Parathyroid adenoma (tissue), 2 donors: ENCODE measurements around the gene AP5B1.

ENCODE experiments used
- H2AFZ ChIP-seq: fragments of 300-600 bp; sonication (generic); one replicate; pipeline ENCODE4 v1.7.0; 2017; ENCODE audit warnings: antibody characterized with exemption, mild to moderate bottlenecking
- H3K27ac ChIP-seq: fragments of 300-600 bp; sonication (generic); one replicate; pipeline ENCODE4 v1.7.0; 2017
- H3K27me3 ChIP-seq: fragments of 300-600 bp; sonication (generic); one replicate; pipeline ENCODE4 v1.7.0; 2017; ENCODE audit warnings: low read length; ENCODE audit not compliant: control insufficient read depth, insufficient read depth
- H3K36me3 ChIP-seq: fragments of 300-600 bp; sonication (generic); one replicate; pipeline ENCODE4 v1.7.0; 2017; ENCODE audit warnings: low read length; ENCODE audit not compliant: control insufficient read depth, insufficient read depth
- H3K4me1 ChIP-seq: fragments of 300-600 bp; sonication (generic); one replicate; pipeline ENCODE4 v1.7.0; 2017; ENCODE audit warnings: control low read depth
- H3K4me2 ChIP-seq: fragments of 300-600 bp; sonication (generic); one replicate; pipeline ENCODE4 v1.7.0; 2017; ENCODE audit warnings: low read length
- H3K4me3 ChIP-seq: fragments of 300-600 bp; sonication (generic); one replicate; pipeline ENCODE4 v1.7.0; 2017; ENCODE audit warnings: low read depth, low read length
- H3K79me2 ChIP-seq: fragments of 300-600 bp; sonication (generic); one replicate; pipeline ENCODE4 v1.7.0; 2017; ENCODE audit warnings: control low read depth
- H3K9ac ChIP-seq: fragments of 300-600 bp; sonication (generic); one replicate; pipeline ENCODE4 v1.7.0; 2017; ENCODE audit warnings: mild to moderate bottlenecking
- H3K9me3 ChIP-seq: fragments of 300-600 bp; sonication (generic); one replicate; pipeline ENCODE4 v1.7.0; 2017; ENCODE audit warnings: low read length; ENCODE audit not compliant: control insufficient read depth
- CTCF ChIP-seq: fragments of 300-600 bp; sonication (generic); IDR thresholded peaks from one replicate; pipeline ENCODE4 v1.7.0; 2017; ENCODE audit warnings: antibody characterized with exemption, mild to moderate bottlenecking
- donor health status: primary hyperparathyroidism.

The AP5B1 gene

GRCh38 chr11:65785319-65786007 lies 4.7 kb upstream of the AP5B1 start:
- H3K27ac ChIP-seq, result no peak overlapping the region
- no peaks in the 10 kb centered on the region for H3K9me3 ChIP-seq
- TF ChIP-seq CTCF, result no peak
- no peaks in the 10 kb centered on the region for H3K27me3 ChIP-seq
- no peaks in the 10 kb centered on the region for H3K79me2 ChIP-seq
- no peak overlapping the region for H3K9ac ChIP-seq
- no peak overlapping the region for H3K4me2 ChIP-seq
- H3K4me3 ChIP-seq, result no peak overlapping the region
- no peak overlapping the region for H2AFZ ChIP-seq
- peaks cover 17% of the 10 kb centered on the region for H3K4me1 ChIP-seq
- no peaks in the 10 kb centered on the region for H3K36me3 ChIP-seq

DNA sequence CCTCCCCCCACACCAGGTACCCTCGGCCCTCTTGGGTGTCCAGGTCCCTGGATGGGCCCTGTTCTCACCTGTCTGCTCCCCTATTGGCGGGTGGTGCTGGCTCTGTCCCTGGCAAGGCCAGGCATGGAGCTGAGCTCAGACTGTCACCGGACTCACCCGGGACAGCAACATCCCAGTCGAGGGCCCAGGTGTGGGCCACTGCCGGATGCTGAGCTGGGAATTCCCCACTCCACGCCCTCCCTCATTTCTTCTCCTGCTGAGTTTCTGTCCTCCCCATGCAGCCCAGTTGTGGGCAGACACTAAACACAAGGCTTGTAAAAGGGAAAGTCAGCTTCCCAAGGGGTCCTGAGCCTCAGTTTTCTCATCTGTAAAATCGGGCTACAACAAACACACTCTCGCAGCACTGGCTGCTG lies 2.0 kb upstream of the AP5B1 start:
- Histone ChIP-seq H3K4me3 (no peak overlapping the region), H3K9ac (no peak overlapping the region), H3K27me3 (no peaks in the 10 kb centered on the region), H3K36me3 (no peaks in the 10 kb centered on the region), H3K79me2 (no peaks in the 10 kb centered on the region), H3K4me2 (no peak overlapping the region), H2AFZ (no peak overlapping the region), H3K27ac (peak overlapping the region; percentile 88), H3K9me3 (no peaks in the 10 kb centered on the region), H3K4me1 (peaks cover 4% of the 10 kb centered on the region)
- no peak for TF ChIP-seq CTCF

DNA sequence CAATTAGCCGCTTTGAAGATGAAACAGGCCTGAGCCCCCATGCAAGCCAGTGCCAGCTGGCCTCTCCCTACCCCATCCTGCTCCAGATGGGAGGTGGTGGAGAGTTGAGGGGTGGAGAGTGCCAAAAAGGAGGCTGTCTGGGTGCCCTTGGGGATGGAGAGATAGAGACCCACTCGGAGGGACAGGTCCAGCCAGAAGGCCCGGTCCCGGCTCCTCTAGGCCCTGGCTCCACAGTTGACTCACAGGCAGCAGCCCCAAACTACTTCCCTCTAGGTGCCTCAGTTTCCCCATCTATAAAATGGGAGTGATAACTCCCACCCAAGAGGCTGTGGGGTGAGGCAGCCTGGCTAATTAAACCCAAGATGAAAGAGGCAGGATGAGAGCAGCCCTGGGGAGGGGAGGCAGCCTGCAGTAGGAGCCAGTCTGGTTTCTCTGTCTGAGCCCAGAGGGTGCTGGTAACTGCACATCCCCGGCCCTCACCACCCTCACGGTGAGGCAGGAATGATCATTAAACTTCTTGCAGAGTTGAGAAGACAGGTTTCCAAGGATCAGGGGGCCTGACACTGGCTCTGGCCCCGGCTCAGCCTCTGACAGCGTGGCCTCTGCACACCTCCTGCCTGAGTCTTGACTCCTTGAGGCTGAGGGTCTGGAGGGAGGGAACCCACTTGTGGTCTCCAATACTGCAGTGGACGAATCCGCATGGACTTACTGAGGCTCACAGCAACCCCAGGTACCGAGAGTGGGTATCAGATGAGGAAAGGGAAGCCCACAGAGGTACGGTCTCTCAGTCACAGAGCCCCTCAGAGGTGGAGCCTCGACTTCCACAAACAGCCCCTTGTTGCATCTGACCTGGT lies 1.4 kb upstream of the AP5B1 start:
- H3K4me3 ChIP-seq, result peak overlapping the region; percentile 16
- no peaks in the 10 kb centered on the region for H3K27me3 ChIP-seq
- peaks cover 4% of the 10 kb centered on the region for H3K4me1 ChIP-seq
- H3K27ac ChIP-seq, result peak overlapping the region; percentile 88
- TF ChIP-seq CTCF, result no peak
- no peaks in the 10 kb centered on the region for H3K9me3 ChIP-seq
- peak overlapping the region; percentile 66 for H3K4me2 ChIP-seq
- peak overlapping the region; percentile 73 for H2AFZ ChIP-seq
- no peaks in the 10 kb centered on the region for H3K79me2 ChIP-seq
- H3K36me3 ChIP-seq, result no peaks in the 10 kb centered on the region
- H3K9ac ChIP-seq, result no peak overlapping the region

DNA sequence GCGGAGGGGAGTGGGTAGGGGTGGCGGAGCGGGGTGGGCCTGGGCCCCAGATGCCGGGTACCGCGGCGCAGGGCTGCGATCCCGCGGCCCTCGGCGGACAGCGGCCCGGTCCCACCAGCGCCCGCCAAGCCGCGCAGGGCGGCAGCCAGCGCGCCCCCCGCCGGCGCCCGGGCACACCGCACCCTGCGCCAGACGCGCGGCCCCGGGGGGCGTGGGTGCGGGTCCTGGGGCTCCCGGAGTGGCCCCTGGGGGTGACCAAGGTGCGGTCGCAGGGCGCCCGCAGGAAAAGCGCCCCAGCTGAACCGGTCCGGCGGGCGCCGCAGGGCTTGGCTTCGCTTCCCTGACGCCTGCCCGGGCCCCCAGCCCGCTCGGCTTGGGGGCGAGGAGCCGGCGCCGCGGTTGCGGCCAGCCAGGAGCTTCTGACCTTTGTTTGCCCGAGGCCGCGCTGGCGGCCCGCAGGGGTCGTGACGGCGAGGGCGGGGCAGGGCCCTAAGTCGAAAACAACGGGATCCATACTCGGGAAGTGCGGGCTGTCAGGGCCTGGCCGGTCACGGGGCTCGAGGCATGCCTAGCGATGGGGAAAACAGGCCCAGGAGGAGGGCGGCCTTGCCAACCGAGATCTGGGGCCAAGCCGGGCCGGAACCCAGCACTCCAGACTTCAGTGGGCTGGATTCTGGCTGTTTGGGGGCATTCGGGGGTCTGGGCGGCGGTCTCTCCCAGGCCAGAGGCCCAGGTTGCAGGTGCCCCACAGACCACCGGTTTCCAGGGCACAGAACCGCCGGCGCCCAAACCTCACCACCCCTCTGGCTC lies 581 bp upstream of the AP5B1 start:
- TF ChIP-seq CTCF, result no peak
- H2AFZ ChIP-seq, result peak overlapping the region; percentile 73
- peak overlapping the region; percentile 88 for H3K27ac ChIP-seq
- no peaks in the 10 kb centered on the region for H3K79me2 ChIP-seq
- no peaks in the 10 kb centered on the region for H3K36me3 ChIP-seq
- H3K4me3 ChIP-seq, result peak overlapping the region; percentile 47
- no peaks in the 10 kb centered on the region for H3K9me3 ChIP-seq
- H3K4me1 ChIP-seq, result peaks cover 4% of the 10 kb centered on the region
- H3K9ac ChIP-seq, result peak overlapping the region; percentile 37
- no peaks in the 10 kb centered on the region for H3K27me3 ChIP-seq
- peak overlapping the region; percentile 66 for H3K4me2 ChIP-seq
